ENCODE data around the gene IGFL2.
A peak's percentile ranks its signal among the peaks of the same experiment; 100 is the strongest.
"Not testable (repeated sequence)": the region's sequence is repeated elsewhere in the genome, so short reads cannot be mapped to it uniquely, and the experiment has no call there.

The IGFL2 gene

GRCh38 chr19:46144756-46145155 lies 3.3 kb upstream of the IGFL2 start:
- DNase-seq, result no peak

GRCh38 chr19:46147166-46147740 lies 785 bp upstream of the IGFL2 start:
- DNase-seq, result no peak

- DNase-seq, result no peak
Observed at GRCh38 chr19:46150606-46151005, 2.6 kb downstream of the IGFL2 start.

- DNase-seq, result no peak
Observed at GRCh38 chr19:46155237-46155636, 7.2 kb downstream of the IGFL2 start.

- no peak for DNase-seq
Observed at GRCh38 chr19:46159418-46160232, 11.6 kb downstream of the IGFL2 start.

- DNase-seq, result no peak
Observed at GRCh38 chr19:46160233-46160775, 12.3 kb downstream of the IGFL2 start.

GRCh38 chr19:46161642-46162257 lies 13.7 kb downstream of the IGFL2 start:
- not testable (repeated sequence) for DNase-seq

GRCh38 chr19:46162731-46163130 lies 14.7 kb downstream of the IGFL2 start:
- DNase-seq, result no peak

GRCh38 chr19:46173886-46174480 lies 25.9 kb downstream of the IGFL2 start:
- no peak for DNase-seq

- no peak for DNase-seq
Observed at GRCh38 chr19:46176116-46176860, 28.2 kb downstream of the IGFL2 start.

GRCh38 chr19:46179076-46179759 lies 31.2 kb downstream of the IGFL2 start:
- no peak for DNase-seq

GRCh38 chr19:46180701-46181387 lies 32.8 kb downstream of the IGFL2 start:
- DNase-seq, result no peak

GRCh38 chr19:46181388-46181779 lies 33.3 kb downstream of the IGFL2 start:
- peak; percentile 46 for DNase-seq

GRCh38 chr19:46182476-46182875 lies 34.4 kb downstream of the IGFL2 start:
- DNase-seq, result no peak

- not testable (repeated sequence) for DNase-seq
Observed at GRCh38 chr19:46184775-46185710, 37.0 kb downstream of the IGFL2 start.

GRCh38 chr19:46186101-46186716 lies 38.2 kb downstream of the IGFL2 start:
- no peak for DNase-seq

- DNase-seq, result no peak
Observed at GRCh38 chr19:46186717-46187101, 38.7 kb downstream of the IGFL2 start.

- DNase-seq, result no peak
Observed at GRCh38 chr19:46189971-46190888, 42.2 kb downstream of the IGFL2 start.

GRCh38 chr19:46191356-46191755 lies 43.3 kb downstream of the IGFL2 start:
- no peak for DNase-seq

Data from stimulated activated CD4-positive, alpha-beta T cell treated with anti-CD3 and anti-CD28 coated beads, Interleukin-15, amount 100 ng/mL, for 24 hours (primary cell).